ENCODE results near the gene TMEM151B. TPM values are rescaled to one million over a fixed set of nuclear protein-coding genes. Genes with fewer than 3 reads are reported as not detected.

TMEM151B gene
- total and polyA plus RNA-seq, 9 of the 15 experiments (the other 6 are each of a cell fraction or from before 2014, with no cell fraction given): not detected

DNA sequence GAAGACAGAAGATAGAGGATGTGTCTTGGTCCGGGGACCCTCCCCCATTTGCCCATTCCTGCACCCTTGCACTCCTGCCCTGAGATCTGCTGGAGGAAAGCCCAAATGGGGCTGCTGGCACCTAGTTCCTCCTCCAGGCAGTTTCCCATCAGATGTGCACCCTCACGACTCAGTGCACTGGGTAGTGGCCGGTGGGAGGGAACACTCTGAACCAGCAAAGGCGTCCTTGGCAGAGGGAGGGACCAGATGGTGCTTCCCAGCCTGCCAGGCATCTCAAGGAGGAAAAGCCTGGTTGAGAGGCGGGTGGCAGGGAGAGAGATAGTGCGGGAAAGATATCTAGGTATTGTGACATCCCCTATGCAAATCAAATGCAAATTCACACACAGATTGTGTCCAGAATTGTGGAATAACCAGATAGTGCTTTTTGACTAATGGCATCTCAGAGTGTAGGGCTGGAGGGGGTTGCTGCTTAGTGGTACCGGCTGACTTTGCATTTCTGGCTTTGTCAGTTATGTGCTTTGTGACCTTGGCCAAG is 19.5 kb downstream of the TMEM151B start:
- ATAC-seq (no peak), FAIRE-seq (no peak), DNase-seq (ENCODE audit: extremely low read depth in 1 of 4, low spot score in 3 of 4) (no peak)
- ChIA-PET POLR2A (interaction anchor here (0.6 to 1.6 kb wide), 2 partner anchors 16 to 376 kb away, joined by 3 to 6 read pairs; no protein-coding TSS in a partner anchor), CTCF (ENCODE audit: low intra/inter-chr PET ratio) (no interaction called here)
- H3K4me1 ChIP-seq (replicated peaks in 1 of 2; ENCODE audit: control insufficient read depth in 2 of 2, insufficient read depth in 2 of 2, low read length in 2 of 2): peaks cover 0 to 6% of the 10 kb centered on the region in 2 experiments; a peak in 2 of 5 replicates
- H3K9me1 ChIP-seq (ENCODE audit: control insufficient read depth, insufficient read depth, low read length): no peaks in the 10 kb centered on the region
- peaks cover 54 to 74% of the 10 kb centered on the region in 2 experiments for H3K27me3 ChIP-seq (ENCODE audit: control insufficient read depth in 2 of 2, insufficient read depth in 2 of 2, low read length in 2 of 2)
- H3K9me3 ChIP-seq (replicated peaks; ENCODE audit: control insufficient read depth, insufficient read depth, low read depth, low read length): no peaks in the 10 kb centered on the region
- no peak overlapping the region for H3K4me3 ChIP-seq
- H2AFZ ChIP-seq (ENCODE audit: low read depth, low read length): no peak overlapping the region
- no peak overlapping the region for H3K4me2 ChIP-seq (ENCODE audit: insufficient read depth, low read length)
- peaks cover 6% of the 10 kb centered on the region; the same call in 1 of the 2 replicates for H4K20me1 ChIP-seq (replicated peaks; ENCODE audit: control insufficient read depth, insufficient read depth, low read length)
- peak overlapping the region in 1 of 2 experiments; percentile 54; a peak in 1 of 4 replicates for H3K9ac ChIP-seq (ENCODE audit: insufficient read depth in 1 of 2, low read depth in 2 of 2, low read length in 2 of 2)
- intact Hi-C loops (cut with micrococcal nuclease) (no loop called here), in situ Hi-C loops (cut with MboI) (no loop called here)
- TF ChIP-seq, protein P1, sequence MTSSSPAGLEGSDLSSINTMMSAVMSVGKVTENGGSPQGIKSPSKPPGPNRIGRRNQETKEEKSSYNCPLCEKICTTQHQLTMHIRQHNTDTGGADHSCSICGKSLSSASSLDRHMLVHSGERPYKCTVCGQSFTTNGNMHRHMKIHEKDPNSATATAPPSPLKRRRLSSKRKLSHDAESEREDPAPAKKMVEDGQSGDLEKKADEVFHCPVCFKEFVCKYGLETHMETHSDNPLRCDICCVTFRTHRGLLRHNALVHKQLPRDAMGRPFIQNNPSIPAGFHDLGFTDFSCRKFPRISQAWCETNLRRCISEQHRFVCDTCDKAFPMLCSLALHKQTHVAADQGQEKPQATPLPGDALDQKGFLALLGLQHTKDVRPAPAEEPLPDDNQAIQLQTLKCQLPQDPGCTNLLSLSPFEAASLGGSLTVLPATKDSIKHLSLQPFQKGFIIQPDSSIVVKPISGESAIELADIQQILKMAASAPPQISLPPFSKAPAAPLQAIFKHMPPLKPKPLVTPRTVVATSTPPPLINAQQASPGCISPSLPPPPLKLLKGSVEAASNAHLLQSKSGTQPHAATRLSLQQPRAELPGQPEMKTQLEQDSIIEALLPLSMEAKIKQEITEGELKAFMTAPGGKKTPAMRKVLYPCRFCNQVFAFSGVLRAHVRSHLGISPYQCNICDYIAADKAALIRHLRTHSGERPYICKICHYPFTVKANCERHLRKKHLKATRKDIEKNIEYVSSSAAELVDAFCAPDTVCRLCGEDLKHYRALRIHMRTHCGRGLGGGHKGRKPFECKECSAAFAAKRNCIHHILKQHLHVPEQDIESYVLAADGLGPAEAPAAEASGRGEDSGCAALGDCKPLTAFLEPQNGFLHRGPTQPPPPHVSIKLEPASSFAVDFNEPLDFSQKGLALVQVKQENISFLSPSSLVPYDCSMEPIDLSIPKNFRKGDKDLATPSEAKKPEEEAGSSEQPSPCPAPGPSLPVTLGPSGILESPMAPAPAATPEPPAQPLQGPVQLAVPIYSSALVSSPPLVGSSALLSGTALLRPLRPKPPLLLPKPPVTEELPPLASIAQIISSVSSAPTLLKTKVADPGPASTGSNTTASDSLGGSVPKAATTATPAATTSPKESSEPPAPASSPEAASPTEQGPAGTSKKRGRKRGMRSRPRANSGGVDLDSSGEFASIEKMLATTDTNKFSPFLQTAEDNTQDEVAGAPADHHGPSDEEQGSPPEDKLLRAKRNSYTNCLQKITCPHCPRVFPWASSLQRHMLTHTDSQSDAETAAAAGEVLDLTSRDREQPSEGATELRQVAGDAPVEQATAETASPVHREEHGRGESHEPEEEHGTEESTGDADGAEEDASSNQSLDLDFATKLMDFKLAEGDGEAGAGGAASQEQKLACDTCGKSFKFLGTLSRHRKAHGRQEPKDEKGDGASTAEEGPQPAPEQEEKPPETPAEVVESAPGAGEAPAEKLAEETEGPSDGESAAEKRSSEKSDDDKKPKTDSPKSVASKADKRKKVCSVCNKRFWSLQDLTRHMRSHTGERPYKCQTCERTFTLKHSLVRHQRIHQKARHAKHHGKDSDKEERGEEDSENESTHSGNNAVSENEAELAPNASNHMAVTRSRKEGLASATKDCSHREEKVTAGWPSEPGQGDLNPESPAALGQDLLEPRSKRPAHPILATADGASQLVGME (CRISPR knock-in tag; IDR thresholded peaks at IDR 0.05): no peak
- peak; percentile 50 for TF ChIP-seq RBM25 (IDR thresholded peaks at IDR 0.05; ENCODE audit: low read depth, low read length, severe bottlenecking)
- no peak for TF ChIP-seq ZNF444 (CRISPR knock-in tag; IDR thresholded peaks at IDR 0.05)
- peak; percentile 15; the same call in 1 of the 2 replicates for TF ChIP-seq BCOR (IDR thresholded peaks at IDR 0.05)
- peak; percentile 74 for TF ChIP-seq CEBPB (tag; IDR thresholded peaks at IDR 0.05)
- no peak overlapping the region for H3K27ac ChIP-seq (ENCODE audit: extremely low read depth, low read depth, low read length)
- H3K79me2 ChIP-seq (ENCODE audit: control insufficient read depth, insufficient read depth, low read length): no peaks in the 10 kb centered on the region
- H3K36me3 ChIP-seq (ENCODE audit: control insufficient read depth, insufficient read depth, low read length): no peaks in the 10 kb centered on the region
- BruUV-seq (replicated peaks): no TSS peak
- WGBS (ENCODE audit: insufficient coverage, low coverage, missing lambda C conversion rate): under 1% methylated on average over 7 of the region's 7 CpGs

Measured in K562 (cell line).